IPS-11a (cell line): ENCODE data around the gene USP47.
"Not testable (repeated sequence)": the region's sequence is repeated elsewhere in the genome, so short reads cannot be mapped to it uniquely, and the experiment has no call there.

Experiments used
- H3K4me3 ChIP-seq: one replicate; pipeline ENCODE4 v1.5.1; 2013; ENCODE audit warnings: low read depth, low read length, control low read depth

The USP47 gene

GRCh38 chr11:11827272-11827671 is 14.5 kb upstream of the USP47 start:
- H3K4me3 ChIP-seq = no peak overlapping the region

GRCh38 chr11:11831406-11831805 is 10.4 kb upstream of the USP47 start:
- not testable (repeated sequence) for H3K4me3 ChIP-seq

DNA sequence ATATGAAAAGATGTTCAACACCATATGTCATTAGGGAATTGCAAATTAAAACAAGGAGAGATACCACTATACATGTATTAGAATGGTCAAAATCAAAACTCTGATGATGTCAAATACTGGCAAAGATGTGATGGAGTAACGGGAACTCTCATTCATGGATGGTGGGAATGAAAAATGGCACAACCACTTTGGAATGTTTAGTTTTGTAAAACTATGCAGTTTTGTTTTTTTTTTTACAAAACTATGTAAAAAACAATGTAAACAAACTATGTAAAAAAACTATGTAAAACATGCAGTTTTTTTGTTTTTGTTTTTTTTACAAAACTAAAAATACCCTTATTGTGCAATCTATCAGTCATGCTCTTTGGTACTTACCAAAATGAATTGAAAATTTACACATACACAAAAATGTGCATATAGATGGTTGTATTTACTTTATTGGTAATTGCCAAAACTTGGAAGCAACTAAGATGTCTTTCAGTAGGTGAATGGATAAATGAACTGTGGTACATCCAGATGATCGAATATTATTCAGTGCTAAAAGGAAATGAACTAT is 5.0 kb upstream of the USP47 start:
- no peak overlapping the region for H3K4me3 ChIP-seq

GRCh38 chr11:11839718-11840117 is 2.1 kb upstream of the USP47 start:
- no peak overlapping the region for H3K4me3 ChIP-seq

DNA sequence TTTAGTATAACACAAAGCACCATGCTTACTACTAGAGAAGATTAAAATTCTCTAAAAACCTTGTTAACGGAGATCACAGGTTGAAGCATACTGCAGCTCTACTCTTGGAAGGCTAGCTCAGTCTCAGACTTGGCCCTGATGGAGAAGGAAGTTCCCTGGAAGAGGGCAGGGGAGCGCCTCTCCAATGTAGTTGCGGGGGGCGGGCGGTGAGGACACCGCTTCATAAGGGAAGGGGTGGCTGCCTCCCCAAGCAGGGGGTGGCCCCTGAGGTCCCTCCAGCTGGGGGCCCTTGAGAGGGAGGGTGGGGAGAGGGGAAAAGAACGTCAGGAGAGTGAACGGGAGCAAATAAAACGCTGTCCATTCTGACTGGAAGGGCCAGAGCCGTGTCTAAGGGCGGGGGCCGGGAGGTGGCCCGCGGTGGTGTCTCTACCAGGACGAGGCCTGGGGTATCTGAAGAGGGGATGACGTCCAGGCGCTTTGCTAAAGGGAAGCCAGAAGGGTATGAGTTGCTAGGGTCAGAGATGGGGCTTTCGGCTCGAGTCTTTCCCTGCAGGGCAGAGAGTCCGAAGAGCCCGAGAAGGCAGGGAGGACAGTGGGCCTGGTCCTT is 553 bp upstream of the USP47 start:
- H3K4me3 ChIP-seq = peak overlapping the region; percentile 79

- H3K4me3 ChIP-seq = peak overlapping the region; percentile 79
These were observed 743 bp downstream of the USP47 start for GRCh38 chr11:11842421-11843008.

DNA sequence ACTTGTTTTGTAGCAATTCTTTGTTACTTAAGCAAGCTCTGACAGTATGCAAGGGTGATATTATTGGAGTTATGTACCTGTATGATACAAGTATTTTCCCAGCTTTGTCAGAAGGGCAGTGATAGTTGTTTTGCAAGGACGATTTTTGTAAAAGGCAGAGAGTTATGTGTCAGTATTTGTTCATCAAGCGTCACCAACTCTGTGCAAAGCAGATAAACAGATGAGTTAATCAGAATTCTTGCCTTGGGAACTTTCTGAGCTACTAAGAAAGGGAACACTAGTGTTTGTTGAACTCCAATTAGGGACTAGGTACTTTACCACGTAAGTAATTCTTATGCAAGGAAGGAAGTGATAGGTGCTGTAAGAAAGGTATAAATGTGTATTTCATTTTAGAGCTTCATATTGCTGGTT is 1.4 kb downstream of the USP47 start:
- H3K4me3 ChIP-seq = peak overlapping the region; percentile 79

DNA sequence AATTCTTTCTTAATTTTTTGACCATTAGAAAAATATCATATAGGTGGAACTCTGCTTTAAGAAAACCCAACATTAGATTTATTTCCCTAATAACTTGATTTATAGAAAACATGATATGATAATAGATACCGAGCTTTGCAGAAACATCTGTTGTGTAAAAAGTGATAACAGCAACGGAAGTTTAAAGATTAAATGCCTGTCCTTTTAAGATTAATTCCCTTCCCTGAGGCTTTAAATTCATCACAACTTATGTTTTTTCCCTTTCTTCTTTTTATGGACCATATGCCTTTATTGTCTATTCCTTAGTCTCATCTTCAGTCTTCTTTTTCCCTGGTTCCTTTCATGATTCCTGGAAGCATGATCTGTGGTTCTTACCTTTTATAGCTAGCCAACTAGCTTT is 1.9 kb downstream of the USP47 start:
- H3K4me3 ChIP-seq = no peak overlapping the region

- no peak overlapping the region for H3K4me3 ChIP-seq
These were observed 2.5 kb downstream of the USP47 start for GRCh38 chr11:11844272-11844671.

- no peak overlapping the region for H3K4me3 ChIP-seq
These were observed 3.3 kb downstream of the USP47 start for GRCh38 chr11:11845071-11845470.

GRCh38 chr11:11845551-11845950 is 3.8 kb downstream of the USP47 start:
- no peak overlapping the region for H3K4me3 ChIP-seq

GRCh38 chr11:11847082-11847481 is 5.3 kb downstream of the USP47 start:
- H3K4me3 ChIP-seq = no peak overlapping the region

GRCh38 chr11:11848891-11849746 is 7.3 kb downstream of the USP47 start:
- no peak overlapping the region for H3K4me3 ChIP-seq

DNA sequence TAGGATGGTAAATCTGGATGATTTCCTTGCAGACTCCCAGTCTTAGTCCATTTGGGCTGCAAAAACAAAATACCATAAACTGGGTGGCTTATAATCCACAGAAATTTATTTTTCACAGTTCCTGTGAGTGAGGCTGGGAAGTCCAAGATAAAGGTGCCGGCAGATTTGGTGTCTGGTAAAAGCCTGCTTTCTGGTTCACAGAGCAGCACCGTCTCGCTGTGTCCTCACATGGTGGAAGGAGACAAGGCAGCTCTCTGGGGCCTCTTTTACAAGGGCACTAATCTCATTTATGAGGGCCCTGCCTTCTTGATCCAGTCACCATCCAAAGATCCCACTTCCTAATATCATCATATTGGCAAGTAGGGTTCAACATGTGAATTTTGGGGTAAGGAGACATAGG is 8.9 kb downstream of the USP47 start:
- H3K4me3 ChIP-seq = no peak overlapping the region

DNA sequence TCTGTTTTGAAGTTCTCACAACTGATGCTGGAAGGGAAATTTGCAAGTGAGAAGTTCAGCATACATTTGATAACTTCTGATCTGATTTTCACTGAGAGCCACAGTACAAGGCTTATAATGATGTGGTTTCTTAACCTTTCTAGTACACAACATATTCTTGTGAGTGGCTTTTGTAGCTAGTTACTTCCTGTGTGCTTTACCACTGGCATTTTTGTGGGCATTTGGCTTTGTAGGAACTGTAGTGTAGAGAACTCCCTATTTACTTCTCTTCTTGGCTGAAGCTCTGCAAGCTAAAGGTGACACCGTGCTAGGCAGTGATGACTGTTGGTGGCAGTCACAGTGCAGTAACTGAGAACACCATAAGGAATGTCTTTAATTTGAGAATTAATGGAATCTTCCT is 14.9 kb downstream of the USP47 start:
- H3K4me3 ChIP-seq = no peak overlapping the region

DNA sequence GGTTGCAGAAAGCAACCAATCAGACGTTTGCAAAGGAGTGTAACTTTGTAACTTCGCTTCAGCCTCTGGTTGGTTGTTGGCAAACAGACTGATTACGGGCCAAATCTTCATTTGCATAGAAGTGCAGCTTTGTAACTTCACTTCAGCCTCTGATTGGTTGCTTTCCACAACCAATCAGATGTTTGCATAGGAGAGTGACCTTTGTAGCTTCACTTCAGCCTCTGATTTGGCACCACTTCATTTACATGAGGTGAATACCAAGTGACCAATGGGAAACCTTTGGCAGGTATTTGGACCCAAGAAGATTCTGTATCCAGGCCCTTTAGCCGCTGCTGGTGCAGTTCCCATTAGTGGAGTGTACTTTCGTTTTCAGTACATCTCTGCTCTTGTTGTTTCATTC is 16.0 kb downstream of the USP47 start:
- no peak overlapping the region for H3K4me3 ChIP-seq

DNA sequence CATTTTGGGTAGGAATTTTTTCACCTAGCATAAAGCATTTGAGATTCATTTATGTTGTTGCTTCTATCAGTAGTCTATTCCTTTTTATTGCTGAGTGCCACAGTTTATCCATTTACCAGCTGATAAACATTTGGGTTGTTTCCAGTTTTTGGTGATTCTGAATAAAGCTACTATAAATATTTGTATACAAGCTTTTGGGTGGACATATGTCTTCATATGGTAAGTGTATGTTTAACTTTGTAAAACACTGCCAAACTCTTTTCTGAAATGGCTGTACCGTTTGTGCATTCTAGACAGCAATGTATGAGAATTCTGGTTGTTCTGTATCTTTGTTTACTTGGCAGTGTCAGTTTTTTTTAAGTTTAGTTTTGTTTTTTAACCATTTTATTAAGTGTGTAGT is 16.9 kb downstream of the USP47 start:
- no peak overlapping the region for H3K4me3 ChIP-seq

GRCh38 chr11:11860103-11860979 is 18.6 kb downstream of the USP47 start:
- no peak overlapping the region for H3K4me3 ChIP-seq

DNA sequence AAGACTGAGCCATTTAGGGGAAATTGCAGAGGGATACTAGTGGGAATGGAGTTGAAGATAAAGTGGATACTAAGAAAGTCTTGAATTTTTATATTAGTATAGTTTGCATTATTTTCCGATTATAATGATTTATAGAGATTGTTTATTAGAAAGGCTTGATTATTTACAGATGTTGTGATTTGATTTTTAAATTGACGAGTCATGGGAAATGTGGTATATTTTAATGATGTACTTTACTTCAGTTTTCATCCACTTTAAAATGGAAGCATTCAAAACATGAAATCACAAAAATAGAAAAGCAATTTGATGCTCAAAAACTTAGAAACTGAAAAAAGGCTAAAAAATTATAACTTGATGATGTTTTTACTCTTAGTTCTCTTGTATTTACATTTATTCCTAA is 21.2 kb downstream of the USP47 start:
- H3K4me3 ChIP-seq = no peak overlapping the region

- H3K4me3 ChIP-seq = no peak overlapping the region
These were observed 22.6 kb downstream of the USP47 start for GRCh38 chr11:11864332-11864731.

GRCh38 chr11:11864803-11865202 is 23.0 kb downstream of the USP47 start:
- H3K4me3 ChIP-seq = no peak overlapping the region
